Neural cell (in vitro differentiated cells): ENCODE results near the gene STH.

Experiments used
- EP300 ChIP-seq: fragments of 450-650 bp; conservative IDR thresholded peaks from 2 replicates; pipeline ENCODE4 v1.6.1; 2014; ENCODE audit warnings: antibody characterized with exemption, mild to moderate bottlenecking, moderate library complexity; ENCODE audit not compliant: poor library complexity, severe bottlenecking
- EZH2 ChIP-seq: fragments of 200-600, 300-800 bp; shearing (Covaris generic), sonication (generic); IDR thresholded peaks from 2 replicates; pipeline ENCODE4 v1.6.1; 2014; ENCODE audit warnings: antibody characterized with exemption, low read length, borderline replicate concordance, mild to moderate bottlenecking; ENCODE audit not compliant: insufficient read depth, poor library complexity, severe bottlenecking
- MXI1 ChIP-seq: fragments of 450-650 bp; conservative IDR thresholded peaks from 2 replicates; pipeline ENCODE4 v1.6.1; 2014; ENCODE audit warnings: antibody characterized with exemption, mild to moderate bottlenecking; ENCODE audit not compliant: poor library complexity, severe bottlenecking
- POLR2AphosphoS5 ChIP-seq: IDR thresholded peaks from 2 replicates; pipeline ENCODE4 v1.6.1; 2012
- RAD21 ChIP-seq: fragments of 450-650 bp; conservative IDR thresholded peaks from 2 replicates; pipeline ENCODE4 v1.6.1; 2014; ENCODE audit warnings: antibody characterized with exemption, mild to moderate bottlenecking, moderate library complexity
- SMC3 ChIP-seq: fragments of 450-650 bp; conservative IDR thresholded peaks from 2 replicates; pipeline ENCODE4 v1.6.1; 2014; ENCODE audit warnings: antibody characterized with exemption, mild to moderate bottlenecking, moderate library complexity; ENCODE audit not compliant: poor library complexity
- TAF1 ChIP-seq: IDR thresholded peaks from 2 replicates; pipeline ENCODE4 v1.6.1; 2012; ENCODE audit warnings: low read depth
- TF ChIP-seq, protein P1 (sequence below): fragments of 450-650 bp; IDR thresholded peaks from 2 replicates; pipeline ENCODE4 v1.5.1; 2014; ENCODE audit warnings: antibody characterized with exemption, mild to moderate bottlenecking, moderate library complexity; ENCODE audit not compliant: poor library complexity, severe bottlenecking
- TF ChIP-seq, protein P2 (sequence below): IDR thresholded peaks from 2 replicates; pipeline ENCODE4 v1.6.1; 2012; ENCODE audit warnings: borderline replicate concordance

DNA sequence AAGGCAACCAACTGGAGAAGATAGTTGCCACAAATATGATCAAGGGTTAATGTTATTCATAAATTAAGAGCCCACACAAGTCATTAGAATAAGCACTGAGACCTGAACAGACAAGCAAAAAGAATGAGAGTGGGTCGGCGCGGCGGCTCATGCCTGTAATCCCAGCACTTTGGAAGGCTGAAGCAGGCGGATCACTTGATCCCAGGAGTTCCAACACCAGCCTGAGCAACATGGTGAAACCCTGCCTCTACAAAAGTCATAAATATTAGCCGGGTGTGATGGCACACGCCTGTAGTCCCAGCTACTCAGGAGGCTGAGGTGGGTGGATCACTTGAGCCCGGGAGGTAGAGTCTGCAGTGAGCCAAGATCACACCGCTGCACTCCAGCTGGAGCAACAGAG, 40.7 kb upstream of the STH start:
- TF ChIP-seq, protein P1, sequence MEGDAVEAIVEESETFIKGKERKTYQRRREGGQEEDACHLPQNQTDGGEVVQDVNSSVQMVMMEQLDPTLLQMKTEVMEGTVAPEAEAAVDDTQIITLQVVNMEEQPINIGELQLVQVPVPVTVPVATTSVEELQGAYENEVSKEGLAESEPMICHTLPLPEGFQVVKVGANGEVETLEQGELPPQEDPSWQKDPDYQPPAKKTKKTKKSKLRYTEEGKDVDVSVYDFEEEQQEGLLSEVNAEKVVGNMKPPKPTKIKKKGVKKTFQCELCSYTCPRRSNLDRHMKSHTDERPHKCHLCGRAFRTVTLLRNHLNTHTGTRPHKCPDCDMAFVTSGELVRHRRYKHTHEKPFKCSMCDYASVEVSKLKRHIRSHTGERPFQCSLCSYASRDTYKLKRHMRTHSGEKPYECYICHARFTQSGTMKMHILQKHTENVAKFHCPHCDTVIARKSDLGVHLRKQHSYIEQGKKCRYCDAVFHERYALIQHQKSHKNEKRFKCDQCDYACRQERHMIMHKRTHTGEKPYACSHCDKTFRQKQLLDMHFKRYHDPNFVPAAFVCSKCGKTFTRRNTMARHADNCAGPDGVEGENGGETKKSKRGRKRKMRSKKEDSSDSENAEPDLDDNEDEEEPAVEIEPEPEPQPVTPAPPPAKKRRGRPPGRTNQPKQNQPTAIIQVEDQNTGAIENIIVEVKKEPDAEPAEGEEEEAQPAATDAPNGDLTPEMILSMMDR: no peak
- TF ChIP-seq, protein P2, sequence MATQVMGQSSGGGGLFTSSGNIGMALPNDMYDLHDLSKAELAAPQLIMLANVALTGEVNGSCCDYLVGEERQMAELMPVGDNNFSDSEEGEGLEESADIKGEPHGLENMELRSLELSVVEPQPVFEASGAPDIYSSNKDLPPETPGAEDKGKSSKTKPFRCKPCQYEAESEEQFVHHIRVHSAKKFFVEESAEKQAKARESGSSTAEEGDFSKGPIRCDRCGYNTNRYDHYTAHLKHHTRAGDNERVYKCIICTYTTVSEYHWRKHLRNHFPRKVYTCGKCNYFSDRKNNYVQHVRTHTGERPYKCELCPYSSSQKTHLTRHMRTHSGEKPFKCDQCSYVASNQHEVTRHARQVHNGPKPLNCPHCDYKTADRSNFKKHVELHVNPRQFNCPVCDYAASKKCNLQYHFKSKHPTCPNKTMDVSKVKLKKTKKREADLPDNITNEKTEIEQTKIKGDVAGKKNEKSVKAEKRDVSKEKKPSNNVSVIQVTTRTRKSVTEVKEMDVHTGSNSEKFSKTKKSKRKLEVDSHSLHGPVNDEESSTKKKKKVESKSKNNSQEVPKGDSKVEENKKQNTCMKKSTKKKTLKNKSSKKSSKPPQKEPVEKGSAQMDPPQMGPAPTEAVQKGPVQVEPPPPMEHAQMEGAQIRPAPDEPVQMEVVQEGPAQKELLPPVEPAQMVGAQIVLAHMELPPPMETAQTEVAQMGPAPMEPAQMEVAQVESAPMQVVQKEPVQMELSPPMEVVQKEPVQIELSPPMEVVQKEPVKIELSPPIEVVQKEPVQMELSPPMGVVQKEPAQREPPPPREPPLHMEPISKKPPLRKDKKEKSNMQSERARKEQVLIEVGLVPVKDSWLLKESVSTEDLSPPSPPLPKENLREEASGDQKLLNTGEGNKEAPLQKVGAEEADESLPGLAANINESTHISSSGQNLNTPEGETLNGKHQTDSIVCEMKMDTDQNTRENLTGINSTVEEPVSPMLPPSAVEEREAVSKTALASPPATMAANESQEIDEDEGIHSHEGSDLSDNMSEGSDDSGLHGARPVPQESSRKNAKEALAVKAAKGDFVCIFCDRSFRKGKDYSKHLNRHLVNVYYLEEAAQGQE: no peak
- TF ChIP-seq EZH2 (no peak), EP300 (no peak), MXI1 (no peak), RAD21 (no peak), SMC3 (no peak), TAF1 (no peak), POLR2AphosphoS5 (no peak)
